ENCODE data around the gene ADAMTS7.
"Not testable (repeated sequence)": the region's sequence is repeated elsewhere in the genome, so short reads cannot be mapped to it uniquely, and the experiment has no call there.

The ADAMTS7 gene

GRCh38 chr15:78777290-78777952, 33.8 kb downstream of the ADAMTS7 start:
- not testable (repeated sequence) for H3K4me3 Mint-ChIP-seq, H3K9me3 Mint-ChIP-seq, H3K27me3 Mint-ChIP-seq, ATAC-seq
- Mint-ChIP-seq H3K36me3 (peaks cover 15% of the 10 kb centered on the region), H3K4me1 (peaks cover 13% of the 10 kb centered on the region), H3K27ac (peak overlapping the region; percentile 61)

DNA sequence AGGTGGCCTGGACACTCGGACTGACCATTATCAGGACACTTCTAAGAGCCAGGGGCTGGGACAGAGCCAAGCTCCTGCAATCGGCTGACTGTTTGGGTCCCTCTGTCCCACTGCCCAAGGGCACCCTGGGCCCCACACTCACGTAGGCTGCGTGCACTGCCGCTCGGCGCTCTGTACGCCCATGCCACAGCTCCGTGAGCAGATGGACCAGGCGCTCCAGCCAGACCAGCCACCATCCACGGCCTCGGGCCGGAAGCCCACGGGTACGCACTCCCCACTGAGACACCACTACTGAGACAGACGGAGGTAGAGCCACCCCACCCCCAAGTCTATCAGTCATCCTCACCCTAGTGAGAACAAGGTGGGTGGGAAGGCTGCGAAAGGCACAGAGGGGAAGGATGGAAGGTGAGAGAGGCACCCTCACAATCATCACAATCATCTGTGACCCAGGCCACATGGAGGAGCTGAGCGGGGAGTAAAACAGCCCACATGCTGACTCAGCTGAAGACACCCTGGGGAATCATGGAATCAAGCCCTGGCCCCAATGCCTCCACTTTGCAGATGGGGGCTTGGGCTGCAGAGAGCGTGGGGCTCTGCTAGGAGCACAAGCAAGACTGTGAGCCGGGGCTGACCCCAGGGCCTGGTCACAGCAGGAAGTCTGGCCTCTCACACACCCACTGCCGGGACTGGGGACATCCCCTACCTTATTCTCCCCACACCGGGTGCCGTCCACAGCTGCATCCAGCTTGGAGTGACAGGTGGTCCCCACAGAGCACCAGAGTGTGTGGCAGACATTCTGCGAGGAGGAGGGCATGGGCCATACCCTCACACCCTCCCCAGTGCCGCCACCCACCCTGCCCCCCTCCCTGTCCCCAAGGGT, 35.0 kb downstream of the ADAMTS7 start:
- not testable (repeated sequence) for H3K9me3 Mint-ChIP-seq, H3K27ac Mint-ChIP-seq, H3K4me1 Mint-ChIP-seq, H3K27me3 Mint-ChIP-seq, H3K4me3 Mint-ChIP-seq
- peaks cover 12% of the 10 kb centered on the region for H3K36me3 Mint-ChIP-seq
- ATAC-seq, result peak; percentile 32

DNA sequence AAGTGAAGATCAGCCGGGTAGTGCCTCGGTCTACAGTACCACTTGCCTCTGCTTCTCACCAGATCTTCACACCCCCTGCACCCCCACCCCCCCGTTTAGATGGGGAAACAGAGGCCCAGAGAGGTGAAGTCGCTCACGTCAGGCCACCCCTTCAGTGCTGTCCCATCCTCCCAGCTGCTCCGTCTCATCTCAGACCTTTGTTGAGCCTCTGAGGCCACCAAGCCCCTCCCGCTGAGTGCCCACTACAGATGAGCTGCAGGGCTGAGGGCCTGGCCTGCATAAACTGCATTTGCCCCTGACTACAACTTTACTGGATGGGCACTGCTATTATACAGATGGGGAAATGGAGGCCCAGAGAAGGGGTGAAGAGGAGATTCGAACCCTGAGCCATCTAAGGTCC, 35.8 kb downstream of the ADAMTS7 start:
- no peaks in the 10 kb centered on the region for H3K9me3 Mint-ChIP-seq

DNA sequence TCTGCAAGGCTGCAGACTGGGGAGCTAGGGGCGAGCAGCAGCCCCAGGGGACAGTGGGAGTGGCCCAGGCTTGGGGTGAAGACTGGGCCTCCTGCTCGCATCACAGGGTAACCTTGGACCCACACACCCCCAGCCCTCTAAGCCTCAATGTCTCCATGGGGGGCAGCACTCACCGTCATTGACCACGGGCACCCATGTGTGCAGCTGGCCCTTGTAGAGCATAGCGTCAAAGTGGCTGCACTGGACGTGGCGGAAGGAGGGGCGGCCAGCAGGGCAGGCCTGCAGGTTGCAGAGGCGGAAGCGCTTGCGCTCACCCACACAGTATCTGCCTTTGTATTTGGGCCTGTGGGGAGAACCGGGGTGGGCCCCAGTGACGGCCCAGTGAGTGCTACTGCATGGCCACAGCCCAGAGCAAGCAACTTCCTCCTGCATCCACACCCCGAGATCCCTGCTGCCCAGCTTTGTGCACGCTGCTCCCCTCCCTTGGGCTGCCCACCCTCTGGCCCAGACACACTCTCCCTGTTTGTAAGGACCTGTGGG, 36.7 kb downstream of the ADAMTS7 start:
- not testable (repeated sequence) for H3K36me3 Mint-ChIP-seq, H3K4me3 Mint-ChIP-seq, ATAC-seq, H3K9me3 Mint-ChIP-seq, H3K4me1 Mint-ChIP-seq, H3K27me3 Mint-ChIP-seq, H3K27ac Mint-ChIP-seq

More for the DNA sequence above, 35.8 kb downstream of the ADAMTS7 start:
- no peak overlapping the region for H3K27ac Mint-ChIP-seq
- H3K4me3 Mint-ChIP-seq, result no peak overlapping the region
- peaks cover 7% of the 10 kb centered on the region for H3K4me1 Mint-ChIP-seq
- ATAC-seq, result no peak
- peaks cover 6% of the 10 kb centered on the region for H3K27me3 Mint-ChIP-seq
- peaks cover 8% of the 10 kb centered on the region for H3K36me3 Mint-ChIP-seq

GRCh38 chr15:78773765-78774450, 37.4 kb downstream of the ADAMTS7 start:
- H3K9me3 Mint-ChIP-seq, H3K27me3 Mint-ChIP-seq, ATAC-seq, H3K27ac Mint-ChIP-seq, H3K4me3 Mint-ChIP-seq, H3K36me3 Mint-ChIP-seq: not testable (repeated sequence)
- peaks cover 13% of the 10 kb centered on the region for H3K4me1 Mint-ChIP-seq

DNA sequence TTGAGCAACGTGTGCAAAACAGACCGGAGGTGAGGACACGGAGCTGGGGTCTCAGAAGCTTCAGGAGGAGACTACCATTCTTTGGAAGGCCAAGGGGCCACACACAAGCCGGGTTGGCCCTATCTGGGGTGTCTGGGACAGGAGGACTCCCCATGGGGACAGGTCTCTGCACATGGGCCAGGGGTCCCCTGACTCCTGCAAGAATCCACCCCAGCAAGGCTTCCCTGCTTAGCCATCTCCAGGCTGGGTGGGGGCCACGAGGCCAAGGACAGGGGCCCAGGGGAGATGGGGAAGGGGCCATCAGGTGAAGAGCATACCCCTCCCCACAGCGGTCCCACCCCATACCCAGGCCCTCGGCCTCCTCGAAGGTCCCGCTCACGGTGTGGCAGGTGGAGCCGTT, 38.5 kb downstream of the ADAMTS7 start:
- peaks cover 6% of the 10 kb centered on the region for H3K27me3 Mint-ChIP-seq
- H3K36me3 Mint-ChIP-seq, result no peaks in the 10 kb centered on the region
- no peaks in the 10 kb centered on the region for H3K9me3 Mint-ChIP-seq
- no peak overlapping the region for H3K4me3 Mint-ChIP-seq
- H3K27ac Mint-ChIP-seq, result peak overlapping the region; percentile 7
- H3K4me1 Mint-ChIP-seq, result peaks cover 14% of the 10 kb centered on the region
- no peak for ATAC-seq

GRCh38 chr15:78771436-78772000, 39.7 kb downstream of the ADAMTS7 start:
- not testable (repeated sequence) for H3K27ac Mint-ChIP-seq, ATAC-seq, H3K9me3 Mint-ChIP-seq, H3K4me3 Mint-ChIP-seq, H3K36me3 Mint-ChIP-seq, H3K27me3 Mint-ChIP-seq
- peaks cover 17% of the 10 kb centered on the region for H3K4me1 Mint-ChIP-seq

GRCh38 chr15:78771020-78771419, 40.2 kb downstream of the ADAMTS7 start:
- not testable (repeated sequence) for ATAC-seq, H3K36me3 Mint-ChIP-seq, H3K9me3 Mint-ChIP-seq, H3K4me3 Mint-ChIP-seq, H3K27me3 Mint-ChIP-seq, H3K27ac Mint-ChIP-seq
- peaks cover 14% of the 10 kb centered on the region for H3K4me1 Mint-ChIP-seq

- not testable (repeated sequence) for H3K27me3 Mint-ChIP-seq, ATAC-seq, H3K4me3 Mint-ChIP-seq, H3K36me3 Mint-ChIP-seq, H3K9me3 Mint-ChIP-seq
- Mint-ChIP-seq H3K27ac (peak overlapping the region; percentile 74), H3K4me1 (peaks cover 12% of the 10 kb centered on the region)
Measured at GRCh38 chr15:78769473-78770225, 41.6 kb downstream of the ADAMTS7 start.

DNA sequence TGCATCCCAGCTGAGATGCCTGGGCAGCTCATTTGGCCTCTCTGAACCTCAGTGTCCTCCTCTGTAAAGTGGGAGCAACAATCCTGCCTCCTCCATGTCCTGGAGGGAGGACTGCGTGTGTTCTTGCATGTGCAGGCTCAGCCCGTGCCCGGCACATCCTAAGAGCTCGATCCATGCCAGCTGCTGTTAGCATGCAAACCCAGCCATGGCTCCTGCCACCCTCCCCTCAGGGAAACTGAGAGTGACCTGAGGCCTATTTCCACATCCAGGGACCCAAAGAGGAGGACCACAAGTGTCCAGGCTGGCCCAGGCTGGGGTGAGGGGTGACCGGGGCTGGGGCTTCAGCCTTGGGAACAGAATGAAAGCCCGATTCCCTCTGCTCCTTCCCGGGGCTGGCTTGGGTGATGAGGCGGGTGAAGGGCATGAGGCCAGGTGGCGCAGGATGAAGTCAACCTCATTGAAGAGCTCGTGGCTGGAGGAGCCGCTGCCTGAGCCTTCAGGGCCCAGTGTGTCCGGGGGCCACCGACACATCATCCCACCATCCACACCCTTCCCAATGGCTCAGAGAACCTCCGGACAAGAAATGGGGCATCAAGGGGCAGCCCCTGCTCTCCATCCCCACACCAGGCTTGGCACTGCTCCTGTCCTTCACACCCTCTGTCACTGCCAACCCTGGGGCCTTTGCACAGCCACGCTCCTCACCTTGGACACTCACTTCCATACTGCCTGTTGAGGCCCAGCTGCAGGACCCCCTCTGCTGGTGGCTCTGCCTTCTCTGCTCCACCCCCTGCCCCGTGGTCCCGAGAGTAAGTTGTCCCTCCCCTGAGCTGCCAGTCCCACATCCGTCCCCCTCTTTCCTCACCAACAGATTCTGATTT, 42.5 kb downstream of the ADAMTS7 start:
- H3K36me3 Mint-ChIP-seq, result no peaks in the 10 kb centered on the region
- peaks cover 18% of the 10 kb centered on the region for H3K4me1 Mint-ChIP-seq
- no peaks in the 10 kb centered on the region for H3K9me3 Mint-ChIP-seq
- H3K27ac Mint-ChIP-seq, result peak overlapping the region; percentile 74
- no peak overlapping the region for H3K4me3 Mint-ChIP-seq
- no peaks in the 10 kb centered on the region for H3K27me3 Mint-ChIP-seq
- no peak for ATAC-seq

DNA sequence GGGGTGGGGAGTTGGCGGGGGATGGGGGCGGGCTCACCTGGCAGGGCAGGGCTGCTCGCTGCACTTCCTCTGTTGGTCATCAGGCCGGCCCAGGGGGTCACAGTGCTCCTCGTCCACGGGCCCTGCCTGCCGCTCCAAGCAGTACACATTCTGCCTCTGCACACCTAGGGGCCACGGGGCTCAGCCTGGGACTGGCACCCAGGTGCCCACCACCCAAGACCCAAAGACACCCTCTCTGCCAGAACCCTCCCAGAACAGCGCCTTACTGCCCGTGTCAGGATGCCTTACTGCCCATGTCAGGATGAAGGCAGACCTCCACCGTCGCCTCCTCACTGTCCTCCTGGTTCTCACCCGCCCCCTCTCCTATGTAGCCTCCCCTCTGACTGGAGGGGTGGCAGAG, 43.2 kb downstream of the ADAMTS7 start:
- no peak for ATAC-seq
- H3K27me3 Mint-ChIP-seq, result no peaks in the 10 kb centered on the region
- no peak overlapping the region for H3K27ac Mint-ChIP-seq
- peaks cover 25% of the 10 kb centered on the region for H3K4me1 Mint-ChIP-seq
- H3K36me3 Mint-ChIP-seq, result no peaks in the 10 kb centered on the region
- no peaks in the 10 kb centered on the region for H3K9me3 Mint-ChIP-seq
- no peak overlapping the region for H3K4me3 Mint-ChIP-seq

GRCh38 chr15:78767331-78767951, 43.8 kb downstream of the ADAMTS7 start:
- Mint-ChIP-seq H3K9me3 (no peaks in the 10 kb centered on the region), H3K36me3 (no peaks in the 10 kb centered on the region), H3K4me1 (peaks cover 28% of the 10 kb centered on the region), H3K4me3 (no peak overlapping the region), H3K27ac (peak overlapping the region; percentile 41), H3K27me3 (no peaks in the 10 kb centered on the region)
- ATAC-seq, result no peak

DNA sequence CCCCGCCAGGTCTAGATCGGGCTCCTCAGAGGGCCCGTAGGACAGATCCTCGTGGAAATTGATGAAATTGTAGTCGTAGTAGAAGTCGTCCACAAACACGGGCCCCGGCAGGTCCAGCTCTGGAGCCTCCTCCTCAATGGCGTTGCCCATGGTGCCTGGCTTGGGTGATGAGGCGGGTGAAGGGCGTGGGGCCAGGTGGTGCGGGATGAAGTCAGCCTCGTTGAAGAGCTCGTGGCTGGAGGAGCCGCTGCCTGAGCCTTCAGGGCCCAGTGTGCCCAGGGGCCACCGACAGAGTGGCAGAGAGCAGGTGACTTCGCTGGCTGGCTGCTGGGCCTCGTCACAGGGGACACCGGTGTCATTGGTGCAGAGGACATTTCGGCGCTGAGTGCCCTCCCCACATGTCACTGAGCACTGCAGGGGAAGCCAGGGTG, 44.6 kb downstream of the ADAMTS7 start:
- H3K4me3 Mint-ChIP-seq, H3K9me3 Mint-ChIP-seq, H3K27me3 Mint-ChIP-seq, ATAC-seq, H3K36me3 Mint-ChIP-seq: not testable (repeated sequence)
- Mint-ChIP-seq H3K4me1 (peaks cover 36% of the 10 kb centered on the region), H3K27ac (peak overlapping the region; percentile 41)
